Measurements from ENCODE around the gene FMNL2. TPM values are rescaled to one million over a fixed set of nuclear protein-coding genes. Genes with fewer than 3 reads are reported as not detected.

The FMNL2 gene
- total RNA-seq, 4 donors from 2014 or later, result 5.8 to 19.8 (median 16.9) TPM

DNA sequence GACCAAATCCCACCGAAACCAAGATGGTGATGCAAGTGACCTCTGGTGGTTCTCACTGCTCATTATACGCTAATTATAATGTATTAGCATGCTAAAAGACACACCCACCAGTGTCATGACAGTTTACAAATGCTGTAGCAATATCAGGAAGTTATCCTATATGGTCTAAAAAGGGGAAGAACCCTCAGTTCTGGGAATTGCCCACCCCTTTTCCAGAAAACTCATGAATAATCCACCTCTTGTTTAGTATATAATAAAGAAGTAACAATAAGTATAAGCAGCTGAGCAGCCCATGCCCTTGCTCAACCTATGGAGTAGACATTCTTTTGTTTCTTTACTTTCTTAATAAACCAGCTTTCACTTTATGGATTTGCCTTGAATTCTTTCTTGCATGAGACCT is 31.0 kb upstream of the FMNL2 start:
- H3K4me3 ChIP-seq, result no peak overlapping the region
- no peaks in the 10 kb centered on the region for H3K36me3 ChIP-seq
- TF ChIP-seq POLR2A (IDR thresholded peaks at IDR 0.05), result no peak
- no peak for TF ChIP-seq CTCF (IDR thresholded peaks at IDR 0.05)
- no peaks in the 10 kb centered on the region for H3K9me3 ChIP-seq
- DNase-seq, result no peak
- intact Hi-C loops (cut with DNase I), result no loop called here
- H3K27ac ChIP-seq, result no peak overlapping the region
- H3K27me3 ChIP-seq, result peaks cover 0 to 4% (median 0%) of the 10 kb centered on the region in 4 donors
- no peaks in the 10 kb centered on the region for H3K4me1 ChIP-seq
- WGBS, 2 donors, result 81 to 93% methylated on average over 2 of the region's 2 CpGs

DNA sequence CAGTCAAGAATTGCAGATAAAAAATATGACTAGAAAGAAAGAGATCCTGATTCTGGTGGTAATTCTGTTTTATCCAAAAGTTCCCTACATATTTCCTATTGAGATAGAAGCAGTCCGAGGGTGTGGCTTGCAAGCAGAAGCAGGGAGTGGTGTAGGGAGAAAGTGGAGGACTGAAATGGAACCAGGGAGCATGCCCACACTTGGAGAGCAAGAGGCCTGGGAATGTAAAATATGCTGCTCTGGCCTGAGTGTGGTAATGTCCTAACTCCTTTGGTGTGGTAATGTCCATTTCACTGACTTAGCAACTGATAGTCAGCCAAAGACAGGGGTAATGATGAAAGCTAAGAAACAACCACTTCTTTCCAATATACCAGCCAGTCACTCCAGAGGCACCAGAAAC is 30.1 kb upstream of the FMNL2 start:
- DNase-seq, result no peak
- Histone ChIP-seq H3K27me3 (peaks cover 0 to 4% (median 0%) of the 10 kb centered on the region in 4 donors), H3K4me1 (no peaks in the 10 kb centered on the region), H3K4me3 (no peak overlapping the region), H3K36me3 (no peaks in the 10 kb centered on the region), H3K9me3 (no peaks in the 10 kb centered on the region), H3K27ac (no peak overlapping the region)
- WGBS, 2 donors, result 33 to 48% methylated on average over 1 of the region's 1 CpG
- intact Hi-C loops (cut with DNase I), result no loop called here
- TF ChIP-seq CTCF (IDR thresholded peaks at IDR 0.05) (no peak), POLR2A (IDR thresholded peaks at IDR 0.05) (no peak)

- no peaks in the 10 kb centered on the region for H3K9me3 ChIP-seq
- no peak for DNase-seq
- 18 to 71% methylated on average over 1 of the region's 1 CpG for WGBS, 2 donors
These were observed 27.1 kb upstream of the FMNL2 start for GRCh38 chr2:152307863-152308262.

GRCh38 chr2:152309352-152310214 is 25.4 kb upstream of the FMNL2 start:
- WGBS, 2 donors, result 66 to 75% methylated on average over 12 to 13 of the region's 13 CpGs
- H3K9me3 ChIP-seq, result peaks cover 0 to 5% (median 0%) of the 10 kb centered on the region in 3 donors
- H3K27me3 ChIP-seq, result no peaks in the 10 kb centered on the region
- H3K4me1 ChIP-seq, result no peaks in the 10 kb centered on the region
- no peak overlapping the region for H3K4me3 ChIP-seq
- no peaks in the 10 kb centered on the region for H3K36me3 ChIP-seq
- no peak for TF ChIP-seq CTCF (IDR thresholded peaks at IDR 0.05)
- no peak for TF ChIP-seq POLR2A (IDR thresholded peaks at IDR 0.05)
- intact Hi-C loops (cut with DNase I), result no loop called here
- H3K27ac ChIP-seq, result no peak overlapping the region
- no peak for DNase-seq

More at GRCh38 chr2:152307863-152308262, 27.1 kb upstream of the FMNL2 start:
- H3K36me3 ChIP-seq, result no peaks in the 10 kb centered on the region
- H3K27me3 ChIP-seq, result no peaks in the 10 kb centered on the region
- TF ChIP-seq POLR2A (IDR thresholded peaks at IDR 0.05) (no peak), CTCF (IDR thresholded peaks at IDR 0.05) (no peak)
- H3K27ac ChIP-seq, result no peak overlapping the region
- no peaks in the 10 kb centered on the region for H3K4me1 ChIP-seq
- H3K4me3 ChIP-seq, result no peak overlapping the region
- intact Hi-C loops (cut with DNase I), result no loop called here

DNA sequence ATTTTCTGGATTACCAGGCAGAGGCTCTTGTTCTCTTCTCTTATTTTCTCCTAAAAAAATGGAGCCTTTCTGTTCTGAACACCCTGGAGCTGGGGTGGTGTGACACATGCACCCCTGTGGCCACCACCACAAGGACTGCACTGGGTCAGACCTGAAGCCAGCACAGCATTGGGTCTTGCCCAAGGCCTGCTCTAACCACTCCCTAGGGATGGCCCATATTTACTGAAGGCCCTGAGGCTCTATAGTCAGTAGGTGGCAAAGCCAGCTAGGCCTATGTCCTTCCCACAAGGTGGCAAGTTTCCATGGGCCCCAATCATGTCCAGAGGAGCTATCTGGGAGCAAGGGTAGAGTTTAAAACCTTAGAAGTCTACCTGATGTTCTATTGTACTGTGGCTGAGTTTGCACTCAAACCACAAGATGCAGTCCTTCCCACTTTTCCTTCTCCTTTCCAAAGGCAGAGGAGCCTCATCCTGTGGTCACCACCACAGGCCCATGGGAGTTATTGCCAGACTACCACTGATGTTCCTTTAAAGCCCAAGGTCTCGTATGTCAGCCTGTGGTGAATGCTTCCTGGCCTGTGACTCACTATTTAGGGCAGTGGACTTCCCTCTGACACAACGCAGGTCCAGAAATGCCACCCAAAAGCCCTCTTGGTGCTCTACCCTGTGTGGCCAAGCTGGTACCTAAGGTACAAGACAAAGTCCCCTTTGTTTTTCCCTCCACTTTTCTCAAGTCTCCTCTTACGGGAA is 15.0 kb upstream of the FMNL2 start:
- Histone ChIP-seq H3K27ac (no peak overlapping the region), H3K9me3 (no peaks in the 10 kb centered on the region), H3K27me3 (peaks cover 0 to 3% (median 0%) of the 10 kb centered on the region in 4 donors), H3K4me1 (no peaks in the 10 kb centered on the region), H3K4me3 (no peak overlapping the region), H3K36me3 (no peaks in the 10 kb centered on the region)
- intact Hi-C loops (cut with DNase I), result no loop called here
- no peak for TF ChIP-seq CTCF (IDR thresholded peaks at IDR 0.05)
- TF ChIP-seq POLR2A (IDR thresholded peaks at IDR 0.05), result no peak
- 77 to 83% methylated on average over 2 to 3 of the region's 3 CpGs for whole genome bisulfite sequencing, 2 donors
- DNase-seq, result no peak

Data from esophagus squamous epithelium (tissue), 5 donors.